AG10803 (cell line): ENCODE data around the gene ELK3.
A peak's percentile ranks its signal among the peaks of the same experiment; 100 is the strongest.

Experiments used
- DNase-seq: peaks from one replicate; pipeline ENCODE4 v3.0.0; 2010; ENCODE audit warnings: low read depth
- H3K4me3 ChIP-seq: 2 replicates; pipeline ENCODE4 v1.5.1; 2011; ENCODE audit warnings: mild to moderate bottlenecking, low read length, control low read depth
- CTCF ChIP-seq: conservative IDR thresholded peaks from 2 replicates; pipeline ENCODE4 v1.5.1; 2011; ENCODE audit warnings: mild to moderate bottlenecking, low read length, control low read depth, inconsistent platforms

ELK3 gene

GRCh38 chr12:96193725-96194575 is at the start of gene ELK3:
Gene ELK3, plus strand, starts transcription at chr12:96194375.
- no peak for TF ChIP-seq CTCF
- DNase-seq = peak; percentile 69
- peak within 1 kb of the TSS; percentile 98 for H3K4me3 ChIP-seq

- TF ChIP-seq CTCF = no peak
- DNase-seq = no peak
- no peak overlapping the region for H3K4me3 ChIP-seq
Observed at GRCh38 chr12:96146747-96147146, 47.4 kb upstream of the ELK3 start.

GRCh38 chr12:96150442-96150841 is 43.7 kb upstream of the ELK3 start:
- TF ChIP-seq CTCF = no peak
- H3K4me3 ChIP-seq = no peak overlapping the region
- DNase-seq = no peak

GRCh38 chr12:96152164-96152563 is 42.0 kb upstream of the ELK3 start:
- no peak for DNase-seq
- H3K4me3 ChIP-seq = no peak overlapping the region
- no peak for TF ChIP-seq CTCF

GRCh38 chr12:96153131-96153725 is 40.9 kb upstream of the ELK3 start:
- TF ChIP-seq CTCF = no peak
- DNase-seq = no peak

GRCh38 chr12:96155181-96155580 is 39.0 kb upstream of the ELK3 start:
- TF ChIP-seq CTCF = no peak
- DNase-seq = no peak
- H3K4me3 ChIP-seq = no peak overlapping the region

More at GRCh38 chr12:96153131-96153725, 40.9 kb upstream of the ELK3 start:
- no peak overlapping the region for H3K4me3 ChIP-seq

GRCh38 chr12:96155781-96156180 is 38.4 kb upstream of the ELK3 start:
- no peak for TF ChIP-seq CTCF
- no peak for DNase-seq
- H3K4me3 ChIP-seq = no peak overlapping the region
